ENCODE data around the gene BRIP1. TPM values are rescaled to one million over a fixed set of nuclear protein-coding genes. Genes with fewer than 3 reads are reported as not detected.

BRIP1 gene
- total and polyA plus RNA-seq, 8 donors = 3.4 to 18.1 (median 12.1) TPM

DNA sequence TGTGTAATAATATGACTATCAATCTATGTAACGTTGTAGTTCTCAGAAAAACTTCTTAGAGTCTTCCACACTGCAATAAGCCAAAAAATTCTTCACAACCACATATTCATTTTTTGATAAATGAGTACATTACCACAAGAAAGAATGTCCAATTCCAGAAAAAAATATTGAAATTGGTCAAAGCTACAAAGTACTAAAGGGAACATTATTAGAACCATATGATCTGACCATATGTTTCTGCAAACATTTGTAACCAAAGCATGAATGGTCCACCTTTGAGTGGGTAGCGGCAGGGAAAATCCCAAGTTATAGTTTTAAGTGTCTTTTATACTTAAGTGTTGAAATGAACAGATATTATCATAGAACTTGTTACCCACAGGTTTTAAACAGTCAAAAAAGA lies 200.6 kb downstream of the BRIP1 start:
- Histone ChIP-seq H3K9me3 (no peaks in the 10 kb centered on the region), H3K36me3 (no peaks in the 10 kb centered on the region), H3K27ac (no peak overlapping the region), H3K4me1 (no peaks in the 10 kb centered on the region), H3K4me3 (no peak overlapping the region), H3K27me3 (peaks cover 0 to 4% of the 10 kb centered on the region in 2 donors)
- intact Hi-C loops (cut with DNase I) = no loop called here
- TF ChIP-seq, protein P1, sequence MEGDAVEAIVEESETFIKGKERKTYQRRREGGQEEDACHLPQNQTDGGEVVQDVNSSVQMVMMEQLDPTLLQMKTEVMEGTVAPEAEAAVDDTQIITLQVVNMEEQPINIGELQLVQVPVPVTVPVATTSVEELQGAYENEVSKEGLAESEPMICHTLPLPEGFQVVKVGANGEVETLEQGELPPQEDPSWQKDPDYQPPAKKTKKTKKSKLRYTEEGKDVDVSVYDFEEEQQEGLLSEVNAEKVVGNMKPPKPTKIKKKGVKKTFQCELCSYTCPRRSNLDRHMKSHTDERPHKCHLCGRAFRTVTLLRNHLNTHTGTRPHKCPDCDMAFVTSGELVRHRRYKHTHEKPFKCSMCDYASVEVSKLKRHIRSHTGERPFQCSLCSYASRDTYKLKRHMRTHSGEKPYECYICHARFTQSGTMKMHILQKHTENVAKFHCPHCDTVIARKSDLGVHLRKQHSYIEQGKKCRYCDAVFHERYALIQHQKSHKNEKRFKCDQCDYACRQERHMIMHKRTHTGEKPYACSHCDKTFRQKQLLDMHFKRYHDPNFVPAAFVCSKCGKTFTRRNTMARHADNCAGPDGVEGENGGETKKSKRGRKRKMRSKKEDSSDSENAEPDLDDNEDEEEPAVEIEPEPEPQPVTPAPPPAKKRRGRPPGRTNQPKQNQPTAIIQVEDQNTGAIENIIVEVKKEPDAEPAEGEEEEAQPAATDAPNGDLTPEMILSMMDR (IDR thresholded peaks at IDR 0.05) = no peak
- DNase-seq = no peak
- ATAC-seq = no peak

DNA sequence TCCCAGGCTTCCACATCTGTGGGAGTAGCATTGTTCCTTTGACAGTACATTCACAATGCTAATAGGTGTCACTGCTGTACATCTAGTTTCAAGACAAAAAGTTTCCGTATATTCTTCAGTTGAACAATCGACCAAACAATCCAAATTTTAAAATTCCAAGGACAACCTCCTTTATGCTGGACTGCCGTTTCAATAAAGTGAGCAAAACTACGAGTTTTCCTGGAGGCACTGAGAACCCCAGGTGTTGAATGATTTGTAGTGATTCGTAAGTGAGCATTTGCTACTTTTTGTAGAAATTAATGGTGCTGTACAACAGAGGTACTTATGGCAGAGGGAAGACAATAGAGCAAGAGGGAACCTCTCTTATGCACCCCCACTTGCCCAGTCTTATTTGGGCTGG lies 201.1 kb downstream of the BRIP1 start:
- H3K9me3 ChIP-seq = no peaks in the 10 kb centered on the region
- DNase-seq (no peak), ATAC-seq (no peak)
- H3K36me3 ChIP-seq = no peaks in the 10 kb centered on the region
- no peak overlapping the region for H3K4me3 ChIP-seq
- peaks cover 0 to 4% of the 10 kb centered on the region in 2 donors for H3K27me3 ChIP-seq
- intact Hi-C loops (cut with DNase I) = no loop called here
- H3K27ac ChIP-seq = no peak overlapping the region
- H3K4me1 ChIP-seq = no peaks in the 10 kb centered on the region
- TF ChIP-seq, protein P1 (IDR thresholded peaks at IDR 0.05) = no peak

GRCh38 chr17:61660746-61661485 lies 202.4 kb downstream of the BRIP1 start:
- intact Hi-C loops (cut with DNase I) = no loop called here
- no peak overlapping the region for H3K4me3 ChIP-seq

GRCh38 chr17:61659437-61659836 lies 203.9 kb downstream of the BRIP1 start:
- Histone ChIP-seq H3K36me3 (no peaks in the 10 kb centered on the region), H3K4me3 (no peak overlapping the region), H3K27ac (no peak overlapping the region), H3K27me3 (peaks cover 0 to 4% of the 10 kb centered on the region in 2 donors), H3K9me3 (no peaks in the 10 kb centered on the region), H3K4me1 (no peaks in the 10 kb centered on the region)
- ATAC-seq = no peak
- TF ChIP-seq, protein P1 (IDR thresholded peaks at IDR 0.05) = no peak
- intact Hi-C loops (cut with DNase I) = no loop called here
- no peak for DNase-seq

More at GRCh38 chr17:61660746-61661485, 202.4 kb downstream of the BRIP1 start:
- Histone ChIP-seq H3K36me3 (no peaks in the 10 kb centered on the region), H3K4me1 (no peaks in the 10 kb centered on the region), H3K27me3 (peaks cover 0 to 4% of the 10 kb centered on the region in 2 donors), H3K9me3 (no peaks in the 10 kb centered on the region), H3K27ac (no peak overlapping the region)
- peak in 2 of 4 donors; percentile 51 to 55 for DNase-seq
- ATAC-seq = no peak
- TF ChIP-seq, protein P1 (IDR thresholded peaks at IDR 0.05) = no peak

DNA sequence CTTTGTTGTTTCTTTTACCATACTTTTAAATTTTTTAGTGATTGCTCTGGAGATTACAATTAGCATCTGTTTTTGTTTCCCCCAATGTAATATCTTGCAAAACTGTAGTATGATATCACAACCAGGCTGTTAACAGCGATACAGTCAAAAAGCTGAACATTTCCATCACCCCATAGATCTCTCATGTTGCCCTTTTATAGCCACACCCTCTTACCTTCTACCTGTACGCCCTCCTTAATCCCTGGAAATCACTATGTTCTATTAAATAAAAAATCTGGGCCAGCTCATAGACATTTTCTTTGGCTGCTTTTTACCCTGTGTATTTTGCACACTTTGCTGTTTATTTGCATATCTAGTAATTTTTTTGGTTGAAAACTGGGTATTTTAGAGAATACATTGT lies 205.1 kb downstream of the BRIP1 start:
- Histone ChIP-seq H3K36me3 (no peaks in the 10 kb centered on the region), H3K4me3 (no peak overlapping the region), H3K9me3 (peaks cover 0 to 3% of the 10 kb centered on the region in 2 donors), H3K27me3 (peaks cover 0 to 4% of the 10 kb centered on the region in 2 donors), H3K27ac (no peak overlapping the region), H3K4me1 (no peaks in the 10 kb centered on the region)
- intact Hi-C loops (cut with DNase I) = no loop called here
- ATAC-seq (no peak), DNase-seq (no peak)
- TF ChIP-seq, protein P1 (IDR thresholded peaks at IDR 0.05) = no peak

Measured in left lung (tissue), 10 donors.